GM12878 (cell line): ENCODE measurements around the gene LIN37.

Experiments
- ASH2L ChIP-seq: fragments of 300-600, 200-600 bp; sonication (generic); IDR thresholded peaks from 2 replicates; pipeline ENCODE4 v1.6.1; 2017; ENCODE audit warnings: low read depth, mild to moderate bottlenecking, borderline replicate concordance
- CBX3 ChIP-seq: fragments of 200-600 bp; sonication (generic); IDR thresholded peaks from 2 replicates; pipeline ENCODE4 v1.6.1; 2016; ENCODE audit warnings: low read depth, borderline replicate concordance
- EP300 ChIP-seq, 2 experiments: fragments of 150-350 bp in 1 of 2; IDR thresholded peaks; 2 replicates each; pipeline ENCODE4 v1.6.1; 2011 to 2012; ENCODE audit warnings: low read depth in 2 of 2, low read length in 2 of 2, borderline replicate concordance in 1 of 2, improper control_type of control experiment in 1 of 2, inconsistent platforms in 1 of 2; ENCODE audit not compliant: control insufficient read depth in 1 of 2
- EZH2 ChIP-seq: IDR thresholded peaks from 2 replicates; pipeline ENCODE4 v1.6.1; 2012; ENCODE audit warnings: low read depth, mild to moderate bottlenecking, control low read depth, inconsistent platforms, low read length, borderline replicate concordance; ENCODE audit not compliant: control insufficient read depth
- FOXM1 ChIP-seq: IDR thresholded peaks from 2 replicates; pipeline ENCODE4 v1.6.1; 2012; ENCODE audit warnings: low read depth, mild to moderate bottlenecking, inconsistent platforms, low read length, moderate library complexity
- HCFC1 ChIP-seq: fragments of 150-350 bp; IDR thresholded peaks from 2 replicates; pipeline ENCODE4 v1.6.1; 2014; ENCODE audit warnings: low read length
- NFYB ChIP-seq: IDR thresholded peaks from 2 replicates; pipeline ENCODE4 v1.6.1; 2011; ENCODE audit warnings: low read depth, mild to moderate bottlenecking, low read length, improper control_type of control experiment, moderate library complexity; ENCODE audit not compliant: insufficient read depth
- POLR2A ChIP-seq: IDR thresholded peaks from 2 replicates; pipeline ENCODE4 v1.6.1; 2011; ENCODE audit warnings: low read depth, mild to moderate bottlenecking, low read length
- SIN3A ChIP-seq: IDR thresholded peaks from 2 replicates; pipeline ENCODE4 v1.6.1; 2012; ENCODE audit warnings: low read depth, low read length, improper control_type of control experiment
- SMC3 ChIP-seq: IDR thresholded peaks from 2 replicates; pipeline ENCODE4 v1.6.1; 2011; ENCODE audit warnings: low read length, improper control_type of control experiment, borderline replicate concordance
- TARDBP ChIP-seq: IDR thresholded peaks from 2 replicates; pipeline ENCODE4 v1.6.1; 2016; ENCODE audit warnings: borderline replicate concordance
- ZBTB4 ChIP-seq: fragments of 450-650 bp; formaldehyde crosslinking; IDR thresholded peaks from 2 replicates; pipeline ENCODE4 v1.4.0; 2022; ENCODE audit warnings: mild to moderate bottlenecking, moderate library complexity
- TF ChIP-seq, protein P1 (sequence below): fragments of 450-650 bp; formaldehyde crosslinking; IDR thresholded peaks from 2 replicates; pipeline ENCODE4 v1.4.0; 2020; ENCODE audit warnings: mild to moderate bottlenecking, moderate library complexity
- TF ChIP-seq, protein P2 (sequence below): IDR thresholded peaks from 2 replicates; pipeline ENCODE4 v1.6.1; 2011; ENCODE audit warnings: low read depth, low read length, improper control_type of control experiment, borderline replicate concordance

GRCh38 chr19:35753634-35754369, 5.4 kb downstream of the LIN37 start:
- TF ChIP-seq POLR2A (no peak), FOXM1 (no peak), EP300 (IDR thresholded peaks at IDR 0.05; ENCODE audit: borderline replicate concordance in 1 of 2, control insufficient read depth in 1 of 2, low read depth in 2 of 2, low read length in 2 of 2) (no peak), SMC3 (no peak), ASH2L (no peak), SIN3A (no peak), ZBTB4 (CRISPR knock-in tag) (no peak), CBX3 (no peak), NFYB (no peak), EZH2 (no peak), HCFC1 (no peak), TARDBP (no peak)
- TF ChIP-seq, protein P1, sequence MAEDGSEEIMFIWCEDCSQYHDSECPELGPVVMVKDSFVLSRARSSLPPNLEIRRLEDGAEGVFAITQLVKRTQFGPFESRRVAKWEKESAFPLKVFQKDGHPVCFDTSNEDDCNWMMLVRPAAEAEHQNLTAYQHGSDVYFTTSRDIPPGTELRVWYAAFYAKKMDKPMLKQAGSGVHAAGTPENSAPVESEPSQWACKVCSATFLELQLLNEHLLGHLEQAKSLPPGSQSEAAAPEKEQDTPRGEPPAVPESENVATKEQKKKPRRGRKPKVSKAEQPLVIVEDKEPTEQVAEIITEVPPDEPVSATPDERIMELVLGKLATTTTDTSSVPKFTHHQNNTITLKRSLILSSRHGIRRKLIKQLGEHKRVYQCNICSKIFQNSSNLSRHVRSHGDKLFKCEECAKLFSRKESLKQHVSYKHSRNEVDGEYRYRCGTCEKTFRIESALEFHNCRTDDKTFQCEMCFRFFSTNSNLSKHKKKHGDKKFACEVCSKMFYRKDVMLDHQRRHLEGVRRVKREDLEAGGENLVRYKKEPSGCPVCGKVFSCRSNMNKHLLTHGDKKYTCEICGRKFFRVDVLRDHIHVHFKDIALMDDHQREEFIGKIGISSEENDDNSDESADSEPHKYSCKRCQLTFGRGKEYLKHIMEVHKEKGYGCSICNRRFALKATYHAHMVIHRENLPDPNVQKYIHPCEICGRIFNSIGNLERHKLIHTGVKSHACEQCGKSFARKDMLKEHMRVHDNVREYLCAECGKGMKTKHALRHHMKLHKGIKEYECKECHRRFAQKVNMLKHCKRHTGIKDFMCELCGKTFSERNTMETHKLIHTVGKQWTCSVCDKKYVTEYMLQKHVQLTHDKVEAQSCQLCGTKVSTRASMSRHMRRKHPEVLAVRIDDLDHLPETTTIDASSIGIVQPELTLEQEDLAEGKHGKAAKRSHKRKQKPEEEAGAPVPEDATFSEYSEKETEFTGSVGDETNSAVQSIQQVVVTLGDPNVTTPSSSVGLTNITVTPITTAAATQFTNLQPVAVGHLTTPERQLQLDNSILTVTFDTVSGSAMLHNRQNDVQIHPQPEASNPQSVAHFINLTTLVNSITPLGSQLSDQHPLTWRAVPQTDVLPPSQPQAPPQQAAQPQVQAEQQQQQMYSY, result no peak
- TF ChIP-seq, protein P2, sequence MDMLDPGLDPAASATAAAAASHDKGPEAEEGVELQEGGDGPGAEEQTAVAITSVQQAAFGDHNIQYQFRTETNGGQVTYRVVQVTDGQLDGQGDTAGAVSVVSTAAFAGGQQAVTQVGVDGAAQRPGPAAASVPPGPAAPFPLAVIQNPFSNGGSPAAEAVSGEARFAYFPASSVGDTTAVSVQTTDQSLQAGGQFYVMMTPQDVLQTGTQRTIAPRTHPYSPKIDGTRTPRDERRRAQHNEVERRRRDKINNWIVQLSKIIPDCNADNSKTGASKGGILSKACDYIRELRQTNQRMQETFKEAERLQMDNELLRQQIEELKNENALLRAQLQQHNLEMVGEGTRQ, result no peak
